Liver (tissue), 9 donors: ENCODE results near the gene DENND6A. TPM values are rescaled to one million over a fixed set of nuclear protein-coding genes. Genes with fewer than 3 reads are reported as not detected.

ENCODE experiments used
- DNase-seq: peaks from one replicate; pipeline ENCODE4 v3.0.0-alpha.2; 2017; ENCODE audit warnings: low spot score
- H3K27ac ChIP-seq, 2 donors: one replicate each; pipeline ENCODE4 v1.7.0; 2013; ENCODE audit warnings: inconsistent platforms in 2 of 2, low read length in 2 of 2, control low read depth in 1 of 2, low read depth in 1 of 2, mild to moderate bottlenecking in 1 of 2
- H3K27me3 ChIP-seq, 4 donors: one replicate each; pipeline versions ENCODE4 v1.6.1 to v1.7.0; 2013; ENCODE audit warnings: low read length in 3 of 4, inconsistent platforms in 1 of 4, mild to moderate bottlenecking in 1 of 4, moderate library complexity in 1 of 4; ENCODE audit not compliant: control insufficient read depth in 4 of 4, insufficient read depth in 4 of 4
- H3K36me3 ChIP-seq, 4 donors: one replicate each; pipeline versions ENCODE4 v1.6.1 to v1.7.0; 2013; ENCODE audit warnings: low read length in 3 of 4, mild to moderate bottlenecking in 3 of 4, low read depth in 1 of 4, moderate library complexity in 1 of 4; ENCODE audit not compliant: control insufficient read depth in 4 of 4, insufficient read depth in 3 of 4
- H3K4me1 ChIP-seq, 4 donors: one replicate each; pipeline versions ENCODE4 v1.6.1 to v1.7.0; 2013; ENCODE audit warnings: low read length in 3 of 4, mild to moderate bottlenecking in 3 of 4, moderate library complexity in 1 of 4; ENCODE audit not compliant: control insufficient read depth in 4 of 4, insufficient read depth in 4 of 4
- H3K4me3 ChIP-seq, 3 donors: one replicate each; pipeline versions ENCODE4 v1.6.1 to v1.7.0; 2013; ENCODE audit warnings: low read length in 3 of 3, control low read depth in 1 of 3, low read depth in 1 of 3, mild to moderate bottlenecking in 1 of 3
- H3K9ac ChIP-seq, 2 donors: one replicate each; pipeline ENCODE4 v1.7.0; 2013; ENCODE audit warnings: low read length in 2 of 2, mild to moderate bottlenecking in 2 of 2, moderate library complexity in 2 of 2, control low read depth in 1 of 2, low read depth in 1 of 2
- H3K9me3 ChIP-seq, 4 donors: one replicate each; pipeline versions ENCODE4 v1.6.1 to v1.7.0; 2013; ENCODE audit warnings: low read length in 3 of 4; ENCODE audit not compliant: control insufficient read depth in 4 of 4
- ATF3 ChIP-seq: IDR thresholded peaks from 2 replicates; pipeline ENCODE4 v1.6.1; 2016; ENCODE audit warnings: antibody characterized with exemption
- FOXA1 ChIP-seq: IDR thresholded peaks from 2 replicates; pipeline ENCODE4 v1.6.1; 2016; ENCODE audit warnings: antibody characterized with exemption
- GABPA ChIP-seq, 2 donors: IDR thresholded peaks in 1 of 2; conservative IDR thresholded peaks in 1 of 2; 2 replicates each; pipeline ENCODE4 v1.6.1; 2016; ENCODE audit warnings: antibody characterized with exemption in 2 of 2, mild to moderate bottlenecking in 1 of 2, moderate library complexity in 1 of 2
- HNF4G ChIP-seq: IDR thresholded peaks from 2 replicates; pipeline ENCODE4 v1.6.1; 2016; ENCODE audit warnings: antibody characterized with exemption
- JUND ChIP-seq, 2 donors: IDR thresholded peaks; 2 replicates each; pipeline ENCODE4 v1.6.1; 2016; ENCODE audit warnings: antibody characterized with exemption in 2 of 2
- NR2F2 ChIP-seq: IDR thresholded peaks from 2 replicates; pipeline ENCODE4 v1.6.1; 2016; ENCODE audit warnings: antibody characterized with exemption
- RAD21 ChIP-seq, 2 donors: IDR thresholded peaks; 2 replicates each; pipeline ENCODE4 v1.6.1; 2016; ENCODE audit warnings: antibody characterized with exemption in 2 of 2, mild to moderate bottlenecking in 2 of 2
- SP1 ChIP-seq: IDR thresholded peaks from 2 replicates; pipeline ENCODE4 v1.6.1; 2018; ENCODE audit warnings: antibody characterized with exemption, mild to moderate bottlenecking
- TAF1 ChIP-seq: conservative IDR thresholded peaks from 2 replicates; pipeline ENCODE4 v1.6.1; 2016; ENCODE audit warnings: antibody characterized with exemption, mild to moderate bottlenecking
- YY1 ChIP-seq: IDR thresholded peaks from 2 replicates; pipeline ENCODE4 v1.6.1; 2016; ENCODE audit warnings: antibody characterized with exemption, mild to moderate bottlenecking
- ZBTB33 ChIP-seq: IDR thresholded peaks from 2 replicates; pipeline ENCODE4 v1.6.1; 2016; ENCODE audit warnings: antibody characterized with exemption
- WGBS: extraction: QIAGEN DNeasy Blood & Tissue Kit; methylation state at CpG from one replicate; pipeline ENCODE4 v1.1.7; 2013; 5-methylcytosine and 5-hydroxymethylcytosine counted together
- polyA plus RNA-seq, 2 donors: library from polyadenylated mRNA; stranded (reverse) in 1 of 2; unstranded in 1 of 2; fragments of 200-250 nt in 1 of 2; fragments of >200 nt in 1 of 2; fragmentation: Nextera tagmentation in 1 of 2; extraction: Ambion mirVana in 1 of 2; gene quantifications; one replicate each; pipeline versions ENCODE4 v1.2.1 to v1.2.3, GENCODE V29; 2013 to 2015
- total RNA-seq, 2 donors: library from RNA; depleted of rRNA; stranded (reverse); fragments of >200 nt; gene quantifications; one replicate each; pipeline ENCODE4 v1.2.3, GENCODE V29; 2014
- TF ChIP-seq, protein P1 (sequence below): IDR thresholded peaks from 2 replicates; pipeline ENCODE4 v1.6.1; 2016; ENCODE audit warnings: antibody characterized with exemption
- TF ChIP-seq, protein P2 (sequence below): fragments of 150-350 bp; IDR thresholded peaks from 2 replicates; pipeline ENCODE4 v1.5.1; 2017; ENCODE audit warnings: improper control_type of control experiment, low read depth, low read length; ENCODE audit not compliant: missing input control
- TF ChIP-seq, protein P3 (sequence below): IDR thresholded peaks from 2 replicates; pipeline ENCODE4 v1.6.1; 2016; ENCODE audit warnings: antibody characterized with exemption, mild to moderate bottlenecking
- donor health status: healthy.
- donor health status: healthy.
- donor health status: healthy.
- donor health status: healthy.
- donor health status: healthy.

Gene DENND6A
- total and polyA plus RNA-seq, 4 donors: 3.1 to 12.2 (median 8.1) TPM

DNA sequence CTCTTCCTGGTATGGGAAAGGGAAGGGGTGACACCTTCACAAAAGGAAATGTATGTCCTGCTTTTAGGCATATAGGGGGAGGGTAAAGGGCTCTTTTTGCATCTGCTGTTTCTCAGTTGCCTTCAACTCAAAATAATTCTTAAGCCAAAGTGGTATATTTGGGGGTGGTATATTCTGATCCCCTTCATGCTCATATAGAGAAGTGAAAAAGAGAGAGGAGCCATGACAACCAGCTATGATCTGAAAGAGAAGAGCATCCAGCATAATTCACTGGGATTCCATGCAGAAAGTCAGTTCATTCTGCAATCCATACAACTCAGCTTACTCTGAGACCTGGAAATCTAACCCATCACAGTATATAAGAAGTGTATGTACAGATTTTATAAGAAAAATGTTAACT, 22.3 kb downstream of the DENND6A start:
- H3K27ac ChIP-seq: no peak overlapping the region
- TF ChIP-seq NR2F2: no peak
- TF ChIP-seq, protein P1, sequence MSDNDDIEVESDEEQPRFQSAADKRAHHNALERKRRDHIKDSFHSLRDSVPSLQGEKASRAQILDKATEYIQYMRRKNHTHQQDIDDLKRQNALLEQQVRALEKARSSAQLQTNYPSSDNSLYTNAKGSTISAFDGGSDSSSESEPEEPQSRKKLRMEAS: no peak
- TF ChIP-seq, protein P2, sequence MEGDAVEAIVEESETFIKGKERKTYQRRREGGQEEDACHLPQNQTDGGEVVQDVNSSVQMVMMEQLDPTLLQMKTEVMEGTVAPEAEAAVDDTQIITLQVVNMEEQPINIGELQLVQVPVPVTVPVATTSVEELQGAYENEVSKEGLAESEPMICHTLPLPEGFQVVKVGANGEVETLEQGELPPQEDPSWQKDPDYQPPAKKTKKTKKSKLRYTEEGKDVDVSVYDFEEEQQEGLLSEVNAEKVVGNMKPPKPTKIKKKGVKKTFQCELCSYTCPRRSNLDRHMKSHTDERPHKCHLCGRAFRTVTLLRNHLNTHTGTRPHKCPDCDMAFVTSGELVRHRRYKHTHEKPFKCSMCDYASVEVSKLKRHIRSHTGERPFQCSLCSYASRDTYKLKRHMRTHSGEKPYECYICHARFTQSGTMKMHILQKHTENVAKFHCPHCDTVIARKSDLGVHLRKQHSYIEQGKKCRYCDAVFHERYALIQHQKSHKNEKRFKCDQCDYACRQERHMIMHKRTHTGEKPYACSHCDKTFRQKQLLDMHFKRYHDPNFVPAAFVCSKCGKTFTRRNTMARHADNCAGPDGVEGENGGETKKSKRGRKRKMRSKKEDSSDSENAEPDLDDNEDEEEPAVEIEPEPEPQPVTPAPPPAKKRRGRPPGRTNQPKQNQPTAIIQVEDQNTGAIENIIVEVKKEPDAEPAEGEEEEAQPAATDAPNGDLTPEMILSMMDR: no peak
- peaks cover 0 to 5% (median under 1%) of the 10 kb centered on the region in 4 donors for H3K36me3 ChIP-seq
- peaks cover 0 to 2% (median under 1%) of the 10 kb centered on the region in 4 donors for H3K4me1 ChIP-seq
- H3K9me3 ChIP-seq: no peaks in the 10 kb centered on the region
- DNase-seq: no peak
- H3K27me3 ChIP-seq: no peaks in the 10 kb centered on the region
- no peak overlapping the region for H3K4me3 ChIP-seq
- H3K9ac ChIP-seq: no peak overlapping the region

- Histone ChIP-seq H3K9ac (no peak overlapping the region), H3K4me1 (peaks cover 0 to 2% (median 0%) of the 10 kb centered on the region in 4 donors), H3K27ac (no peak overlapping the region), H3K27me3 (no peaks in the 10 kb centered on the region), H3K4me3 (no peak overlapping the region), H3K9me3 (no peaks in the 10 kb centered on the region), H3K36me3 (peaks cover 0 to 13% (median 7%) of the 10 kb centered on the region in 4 donors)
- TF ChIP-seq, protein P1: no peak
- TF ChIP-seq HNF4G (no peak), TAF1 (no peak), ATF3 (no peak), SP1 (no peak)
- TF ChIP-seq, protein P3, sequence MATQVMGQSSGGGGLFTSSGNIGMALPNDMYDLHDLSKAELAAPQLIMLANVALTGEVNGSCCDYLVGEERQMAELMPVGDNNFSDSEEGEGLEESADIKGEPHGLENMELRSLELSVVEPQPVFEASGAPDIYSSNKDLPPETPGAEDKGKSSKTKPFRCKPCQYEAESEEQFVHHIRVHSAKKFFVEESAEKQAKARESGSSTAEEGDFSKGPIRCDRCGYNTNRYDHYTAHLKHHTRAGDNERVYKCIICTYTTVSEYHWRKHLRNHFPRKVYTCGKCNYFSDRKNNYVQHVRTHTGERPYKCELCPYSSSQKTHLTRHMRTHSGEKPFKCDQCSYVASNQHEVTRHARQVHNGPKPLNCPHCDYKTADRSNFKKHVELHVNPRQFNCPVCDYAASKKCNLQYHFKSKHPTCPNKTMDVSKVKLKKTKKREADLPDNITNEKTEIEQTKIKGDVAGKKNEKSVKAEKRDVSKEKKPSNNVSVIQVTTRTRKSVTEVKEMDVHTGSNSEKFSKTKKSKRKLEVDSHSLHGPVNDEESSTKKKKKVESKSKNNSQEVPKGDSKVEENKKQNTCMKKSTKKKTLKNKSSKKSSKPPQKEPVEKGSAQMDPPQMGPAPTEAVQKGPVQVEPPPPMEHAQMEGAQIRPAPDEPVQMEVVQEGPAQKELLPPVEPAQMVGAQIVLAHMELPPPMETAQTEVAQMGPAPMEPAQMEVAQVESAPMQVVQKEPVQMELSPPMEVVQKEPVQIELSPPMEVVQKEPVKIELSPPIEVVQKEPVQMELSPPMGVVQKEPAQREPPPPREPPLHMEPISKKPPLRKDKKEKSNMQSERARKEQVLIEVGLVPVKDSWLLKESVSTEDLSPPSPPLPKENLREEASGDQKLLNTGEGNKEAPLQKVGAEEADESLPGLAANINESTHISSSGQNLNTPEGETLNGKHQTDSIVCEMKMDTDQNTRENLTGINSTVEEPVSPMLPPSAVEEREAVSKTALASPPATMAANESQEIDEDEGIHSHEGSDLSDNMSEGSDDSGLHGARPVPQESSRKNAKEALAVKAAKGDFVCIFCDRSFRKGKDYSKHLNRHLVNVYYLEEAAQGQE: no peak
- DNase-seq: no peak
These were observed 31.5 kb downstream of the DENND6A start for GRCh38 chr3:57661404-57661803.

GRCh38 chr3:57659806-57660439, 33.0 kb downstream of the DENND6A start:
- DNase-seq: no peak
- 95% methylated on average over 4 of the region's 4 CpGs for WGBS
- Histone ChIP-seq H3K4me3 (no peak overlapping the region), H3K36me3 (peaks cover 0 to 10% (median 5%) of the 10 kb centered on the region in 4 donors), H3K27ac (no peak overlapping the region), H3K27me3 (no peaks in the 10 kb centered on the region), H3K4me1 (peaks cover 0 to 2% (median 0%) of the 10 kb centered on the region in 4 donors), H3K9me3 (no peaks in the 10 kb centered on the region), H3K9ac (no peak overlapping the region)
- no peak for TF ChIP-seq RAD21 (IDR thresholded peaks at IDR 0.05)
- TF ChIP-seq ATF3: no peak
- TF ChIP-seq GABPA (IDR thresholded peaks at IDR 0.05 in 1 of 2, conservative IDR thresholded peaks at IDR 0.05 in 1 of 2): no peak
- no peak for TF ChIP-seq JUND (IDR thresholded peaks at IDR 0.05)
- TF ChIP-seq YY1: no peak
- TF ChIP-seq SP1: no peak
- no peak for TF ChIP-seq FOXA1
- TF ChIP-seq, protein P2: no peak
- TF ChIP-seq NR2F2: no peak
- TF ChIP-seq ZBTB33: no peak
